HepG2 (cell line): ENCODE data around the gene DNAJA2. TPM values are rescaled to one million over a fixed set of nuclear protein-coding genes. Genes with fewer than 3 reads are reported as not detected.
A peak's percentile ranks its signal among the peaks of the same experiment; 100 is the strongest.

Experiments used
- ARID2 ChIP-seq: sonication (generic); formaldehyde crosslinking; IDR thresholded peaks from 2 replicates; pipeline ENCODE4 v1.8.1; 2022; ENCODE audit warnings: mild to moderate bottlenecking, missing genetic modification reagents, borderline replicate concordance
- DNMT3B ChIP-seq: conservative IDR thresholded peaks from 2 replicates; pipeline ENCODE4 v1.6.1; 2016; ENCODE audit warnings: missing biosample characterization, control low read depth
- FIP1L1 ChIP-seq: fragments of 200-400 bp; formaldehyde crosslinking; IDR thresholded peaks from 2 replicates; pipeline ENCODE4 v1.6.1; 2018; ENCODE audit warnings: low read depth, mild to moderate bottlenecking, low read length, moderate library complexity, borderline replicate concordance; ENCODE audit not compliant: insufficient read depth
- NONO ChIP-seq, 2 experiments: fragments of 450-650 bp in 1 of 2; sonication (generic) in 1 of 2; formaldehyde crosslinking in 1 of 2; IDR thresholded peaks in 1 of 2; conservative IDR thresholded peaks in 1 of 2; 2 replicates each; pipeline versions ENCODE4 v1.6.1 to v1.8.0; 2017 to 2022; ENCODE audit warnings: mild to moderate bottlenecking in 1 of 2, missing genetic modification reagents in 1 of 2, moderate library complexity in 1 of 2
- ZNF160 ChIP-seq: sonication (generic); formaldehyde crosslinking; IDR thresholded peaks from 2 replicates; pipeline ENCODE4 v1.8.0; 2022; ENCODE audit warnings: mild to moderate bottlenecking, inconsistent platforms, missing genetic modification reagents
- ZNF296 ChIP-seq: sonication (generic); formaldehyde crosslinking; conservative IDR thresholded peaks from 2 replicates; pipeline ENCODE4 v1.5.0; 2020; ENCODE audit warnings: mild to moderate bottlenecking, missing genetic modification reagents
- ZNF556 ChIP-seq: sonication (generic); formaldehyde crosslinking; IDR thresholded peaks from 2 replicates; pipeline ENCODE4 v1.4.0; 2020; ENCODE audit warnings: mild to moderate bottlenecking, missing genetic modification reagents, borderline replicate concordance
- polyA plus RNA-seq, 8 experiments: library from polyadenylated mRNA; depleted of rRNA in 3 of 8; stranded (reverse) in 7 of 8; unstranded in 1 of 8; fragments of >200 nt; fragmentation: Illumina TruSeq in 4 of 8; extraction: Trizol in 4 of 8; gene quantifications; 2 replicates each; pipeline versions ENCODE4 v1.2.1 to v1.2.3, GENCODE V29; 2011 to 2016; ENCODE audit warnings: low read depth in 4 of 8, missing spikeins in 1 of 8, mixed read lengths in 1 of 8; ENCODE audit not compliant: insufficient read depth in 1 of 8
- total RNA-seq, 5 experiments: library from RNA; depleted of rRNA; stranded (reverse); fragments of >200 nt; fragmentation: Illumina TruSeq; extraction: Trizol; gene quantifications; 2 replicates each; pipeline ENCODE4 v1.2.3, GENCODE V29; 2016; ENCODE audit warnings: low read depth in 1 of 5
- TF ChIP-seq, protein P1 (sequence below): conservative IDR thresholded peaks from 2 replicates; pipeline ENCODE4 v1.6.1; 2018; ENCODE audit warnings: missing genetic modification reagents
- TF ChIP-seq, protein P2 (sequence below): IDR thresholded peaks from 2 replicates; pipeline ENCODE4 v1.6.1; 2016; ENCODE audit warnings: low read depth, missing genetic modification reagents, missing compliant biosample characterization
- TF ChIP-seq, protein P3 (sequence below): sonication (generic); formaldehyde crosslinking; IDR thresholded peaks from 2 replicates; pipeline ENCODE4 v1.9.0; 2021; ENCODE audit warnings: mild to moderate bottlenecking, missing genetic modification reagents
- TF ChIP-seq, protein P4 (sequence below): fragments of 450-650 bp; IDR thresholded peaks from 2 replicates; pipeline ENCODE4 v1.6.1; 2017

DNAJA2 gene
- total and polyA plus RNA-seq, 2 of the 13 experiments (the other 11 are each of a cell fraction or from before 2014, with no cell fraction given), result 25.4 to 176 TPM

DNA sequence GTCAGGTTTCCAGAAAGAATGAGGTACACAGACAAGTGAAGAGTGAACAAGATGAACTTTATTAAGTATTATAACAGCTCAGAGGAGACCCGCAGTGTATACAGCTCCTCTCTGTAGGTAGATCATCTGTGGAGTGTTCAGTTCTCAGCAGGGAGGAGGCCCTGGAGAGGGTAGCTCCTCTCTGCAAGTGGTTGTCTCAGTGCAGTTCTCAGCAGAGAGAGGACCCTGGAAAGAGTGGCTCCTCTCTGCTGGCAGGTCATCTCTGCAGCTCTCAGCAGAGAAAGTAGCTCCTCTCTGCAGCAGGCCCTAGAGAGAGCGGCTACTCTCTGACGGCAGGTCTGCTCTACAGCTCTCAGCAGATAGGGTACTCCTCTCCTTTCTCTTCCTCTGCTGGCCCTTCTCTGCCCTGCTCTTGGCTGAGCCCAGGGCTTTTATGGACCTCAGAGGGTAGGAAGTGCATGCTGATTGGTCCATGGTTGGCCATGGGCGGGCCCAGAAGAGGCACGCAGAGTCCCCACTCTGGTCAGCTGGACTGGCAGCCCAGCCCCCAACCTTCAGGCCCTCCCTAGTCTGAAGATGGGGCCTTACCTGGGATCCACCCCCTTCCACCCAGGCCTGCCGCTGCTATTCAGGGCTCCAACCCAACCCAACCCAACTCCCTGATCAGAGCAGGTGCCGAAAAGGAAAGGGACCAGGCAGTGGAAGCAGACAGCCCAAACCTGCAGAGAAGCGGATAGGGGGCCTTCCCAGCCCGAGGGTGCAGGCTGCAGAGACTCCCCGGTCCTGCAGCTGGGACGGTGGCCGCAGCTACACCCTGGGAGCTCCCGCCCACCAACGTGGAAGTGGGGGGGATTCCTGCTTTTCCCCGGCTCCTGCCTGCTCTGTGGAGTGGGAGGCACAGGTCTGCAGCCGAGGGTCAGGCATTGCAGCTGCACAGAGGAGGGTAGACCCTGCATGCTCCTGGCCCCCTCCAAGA is 18.5 kb upstream of the DNAJA2 start (continued):
- TF ChIP-seq, protein P1, sequence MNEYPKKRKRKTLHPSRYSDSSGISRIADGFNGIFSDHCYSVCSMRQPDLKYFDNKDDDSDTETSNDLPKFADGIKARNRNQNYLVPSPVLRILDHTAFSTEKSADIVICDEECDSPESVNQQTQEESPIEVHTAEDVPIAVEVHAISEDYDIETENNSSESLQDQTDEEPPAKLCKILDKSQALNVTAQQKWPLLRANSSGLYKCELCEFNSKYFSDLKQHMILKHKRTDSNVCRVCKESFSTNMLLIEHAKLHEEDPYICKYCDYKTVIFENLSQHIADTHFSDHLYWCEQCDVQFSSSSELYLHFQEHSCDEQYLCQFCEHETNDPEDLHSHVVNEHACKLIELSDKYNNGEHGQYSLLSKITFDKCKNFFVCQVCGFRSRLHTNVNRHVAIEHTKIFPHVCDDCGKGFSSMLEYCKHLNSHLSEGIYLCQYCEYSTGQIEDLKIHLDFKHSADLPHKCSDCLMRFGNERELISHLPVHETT (CRISPR knock-in tag), result no peak
- TF ChIP-seq ZNF296 (CRISPR knock-in tag), result no peak
- TF ChIP-seq, protein P2, sequence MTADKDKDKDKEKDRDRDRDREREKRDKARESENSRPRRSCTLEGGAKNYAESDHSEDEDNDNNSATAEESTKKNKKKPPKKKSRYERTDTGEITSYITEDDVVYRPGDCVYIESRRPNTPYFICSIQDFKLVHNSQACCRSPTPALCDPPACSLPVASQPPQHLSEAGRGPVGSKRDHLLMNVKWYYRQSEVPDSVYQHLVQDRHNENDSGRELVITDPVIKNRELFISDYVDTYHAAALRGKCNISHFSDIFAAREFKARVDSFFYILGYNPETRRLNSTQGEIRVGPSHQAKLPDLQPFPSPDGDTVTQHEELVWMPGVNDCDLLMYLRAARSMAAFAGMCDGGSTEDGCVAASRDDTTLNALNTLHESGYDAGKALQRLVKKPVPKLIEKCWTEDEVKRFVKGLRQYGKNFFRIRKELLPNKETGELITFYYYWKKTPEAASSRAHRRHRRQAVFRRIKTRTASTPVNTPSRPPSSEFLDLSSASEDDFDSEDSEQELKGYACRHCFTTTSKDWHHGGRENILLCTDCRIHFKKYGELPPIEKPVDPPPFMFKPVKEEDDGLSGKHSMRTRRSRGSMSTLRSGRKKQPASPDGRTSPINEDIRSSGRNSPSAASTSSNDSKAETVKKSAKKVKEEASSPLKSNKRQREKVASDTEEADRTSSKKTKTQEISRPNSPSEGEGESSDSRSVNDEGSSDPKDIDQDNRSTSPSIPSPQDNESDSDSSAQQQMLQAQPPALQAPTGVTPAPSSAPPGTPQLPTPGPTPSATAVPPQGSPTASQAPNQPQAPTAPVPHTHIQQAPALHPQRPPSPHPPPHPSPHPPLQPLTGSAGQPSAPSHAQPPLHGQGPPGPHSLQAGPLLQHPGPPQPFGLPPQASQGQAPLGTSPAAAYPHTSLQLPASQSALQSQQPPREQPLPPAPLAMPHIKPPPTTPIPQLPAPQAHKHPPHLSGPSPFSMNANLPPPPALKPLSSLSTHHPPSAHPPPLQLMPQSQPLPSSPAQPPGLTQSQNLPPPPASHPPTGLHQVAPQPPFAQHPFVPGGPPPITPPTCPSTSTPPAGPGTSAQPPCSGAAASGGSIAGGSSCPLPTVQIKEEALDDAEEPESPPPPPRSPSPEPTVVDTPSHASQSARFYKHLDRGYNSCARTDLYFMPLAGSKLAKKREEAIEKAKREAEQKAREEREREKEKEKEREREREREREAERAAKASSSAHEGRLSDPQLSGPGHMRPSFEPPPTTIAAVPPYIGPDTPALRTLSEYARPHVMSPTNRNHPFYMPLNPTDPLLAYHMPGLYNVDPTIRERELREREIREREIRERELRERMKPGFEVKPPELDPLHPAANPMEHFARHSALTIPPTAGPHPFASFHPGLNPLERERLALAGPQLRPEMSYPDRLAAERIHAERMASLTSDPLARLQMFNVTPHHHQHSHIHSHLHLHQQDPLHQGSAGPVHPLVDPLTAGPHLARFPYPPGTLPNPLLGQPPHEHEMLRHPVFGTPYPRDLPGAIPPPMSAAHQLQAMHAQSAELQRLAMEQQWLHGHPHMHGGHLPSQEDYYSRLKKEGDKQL (CRISPR knock-in tag), result no peak
- no peak for TF ChIP-seq ZNF160
- TF ChIP-seq NONO (IDR thresholded peaks at IDR 0.05), result no peak
- no peak for TF ChIP-seq NONO (CRISPR knock-in tag; conservative IDR thresholded peaks at IDR 0.05)
- TF ChIP-seq ARID2 (CRISPR knock-in tag), result no peak
- no peak for TF ChIP-seq FIP1L1
- TF ChIP-seq, protein P3, sequence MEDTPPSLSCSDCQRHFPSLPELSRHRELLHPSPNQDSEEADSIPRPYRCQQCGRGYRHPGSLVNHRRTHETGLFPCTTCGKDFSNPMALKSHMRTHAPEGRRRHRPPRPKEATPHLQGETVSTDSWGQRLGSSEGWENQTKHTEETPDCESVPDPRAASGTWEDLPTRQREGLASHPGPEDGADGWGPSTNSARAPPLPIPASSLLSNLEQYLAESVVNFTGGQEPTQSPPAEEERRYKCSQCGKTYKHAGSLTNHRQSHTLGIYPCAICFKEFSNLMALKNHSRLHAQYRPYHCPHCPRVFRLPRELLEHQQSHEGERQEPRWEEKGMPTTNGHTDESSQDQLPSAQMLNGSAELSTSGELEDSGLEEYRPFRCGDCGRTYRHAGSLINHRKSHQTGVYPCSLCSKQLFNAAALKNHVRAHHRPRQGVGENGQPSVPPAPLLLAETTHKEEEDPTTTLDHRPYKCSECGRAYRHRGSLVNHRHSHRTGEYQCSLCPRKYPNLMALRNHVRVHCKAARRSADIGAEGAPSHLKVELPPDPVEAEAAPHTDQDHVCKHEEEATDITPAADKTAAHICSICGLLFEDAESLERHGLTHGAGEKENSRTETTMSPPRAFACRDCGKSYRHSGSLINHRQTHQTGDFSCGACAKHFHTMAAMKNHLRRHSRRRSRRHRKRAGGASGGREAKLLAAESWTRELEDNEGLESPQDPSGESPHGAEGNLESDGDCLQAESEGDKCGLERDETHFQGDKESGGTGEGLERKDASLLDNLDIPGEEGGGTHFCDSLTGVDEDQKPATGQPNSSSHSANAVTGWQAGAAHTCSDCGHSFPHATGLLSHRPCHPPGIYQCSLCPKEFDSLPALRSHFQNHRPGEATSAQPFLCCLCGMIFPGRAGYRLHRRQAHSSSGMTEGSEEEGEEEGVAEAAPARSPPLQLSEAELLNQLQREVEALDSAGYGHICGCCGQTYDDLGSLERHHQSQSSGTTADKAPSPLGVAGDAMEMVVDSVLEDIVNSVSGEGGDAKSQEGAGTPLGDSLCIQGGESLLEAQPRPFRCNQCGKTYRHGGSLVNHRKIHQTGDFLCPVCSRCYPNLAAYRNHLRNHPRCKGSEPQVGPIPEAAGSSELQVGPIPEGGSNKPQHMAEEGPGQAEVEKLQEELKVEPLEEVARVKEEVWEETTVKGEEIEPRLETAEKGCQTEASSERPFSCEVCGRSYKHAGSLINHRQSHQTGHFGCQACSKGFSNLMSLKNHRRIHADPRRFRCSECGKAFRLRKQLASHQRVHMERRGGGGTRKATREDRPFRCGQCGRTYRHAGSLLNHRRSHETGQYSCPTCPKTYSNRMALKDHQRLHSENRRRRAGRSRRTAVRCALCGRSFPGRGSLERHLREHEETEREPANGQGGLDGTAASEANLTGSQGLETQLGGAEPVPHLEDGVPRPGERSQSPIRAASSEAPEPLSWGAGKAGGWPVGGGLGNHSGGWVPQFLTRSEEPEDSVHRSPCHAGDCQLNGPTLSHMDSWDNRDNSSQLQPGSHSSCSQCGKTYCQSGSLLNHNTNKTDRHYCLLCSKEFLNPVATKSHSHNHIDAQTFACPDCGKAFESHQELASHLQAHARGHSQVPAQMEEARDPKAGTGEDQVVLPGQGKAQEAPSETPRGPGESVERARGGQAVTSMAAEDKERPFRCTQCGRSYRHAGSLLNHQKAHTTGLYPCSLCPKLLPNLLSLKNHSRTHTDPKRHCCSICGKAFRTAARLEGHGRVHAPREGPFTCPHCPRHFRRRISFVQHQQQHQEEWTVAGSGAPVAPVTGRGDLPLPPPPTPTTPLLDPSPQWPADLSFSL (CRISPR knock-in tag), result peak; percentile 25; the same call in 1 of the 2 replicates
- no peak for TF ChIP-seq ZNF556 (CRISPR knock-in tag)
- no peak for TF ChIP-seq DNMT3B
- TF ChIP-seq, protein P4, sequence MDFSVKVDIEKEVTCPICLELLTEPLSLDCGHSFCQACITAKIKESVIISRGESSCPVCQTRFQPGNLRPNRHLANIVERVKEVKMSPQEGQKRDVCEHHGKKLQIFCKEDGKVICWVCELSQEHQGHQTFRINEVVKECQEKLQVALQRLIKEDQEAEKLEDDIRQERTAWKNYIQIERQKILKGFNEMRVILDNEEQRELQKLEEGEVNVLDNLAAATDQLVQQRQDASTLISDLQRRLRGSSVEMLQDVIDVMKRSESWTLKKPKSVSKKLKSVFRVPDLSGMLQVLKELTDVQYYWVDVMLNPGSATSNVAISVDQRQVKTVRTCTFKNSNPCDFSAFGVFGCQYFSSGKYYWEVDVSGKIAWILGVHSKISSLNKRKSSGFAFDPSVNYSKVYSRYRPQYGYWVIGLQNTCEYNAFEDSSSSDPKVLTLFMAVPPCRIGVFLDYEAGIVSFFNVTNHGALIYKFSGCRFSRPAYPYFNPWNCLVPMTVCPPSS, result no peak
